Activated CD8-positive, alpha-beta memory T cell treated with anti-CD3 and anti-CD28 coated beads, Interleukin-2, amount 10 ng/mL, durations not matched to agents 7 days and 5 days (primary cell): ENCODE data around the gene ABI3BP. TPM values are rescaled to one million over a fixed set of nuclear protein-coding genes. Genes with fewer than 3 reads are reported as not detected.

Experiments
- ATAC-seq: fragments of 150-1000 bp; cut with Tn5 transposase; one replicate; pipeline ENCODE4 v1.10.0; 2021; ENCODE audit warnings: moderate library complexity
- CTCF ChIA-PET: fragments of 350-600 bp; sonication (Branson Sonifier 250); formaldehyde crosslinking; loops from one replicate; lab custom pipeline; 2021; ENCODE audit warnings: antibody characterized with exemption; lab: Charles Lee
- DNase-seq: peaks from one replicate; pipeline ENCODE4 v3.0.0-alpha.2; 2020
- H3K27ac Mint-ChIP-seq: one replicate; pipeline ENCODE4 v1.8.0; 2021; ENCODE audit warnings: mild to moderate bottlenecking, mixed read lengths
- H3K27me3 Mint-ChIP-seq: one replicate; pipeline ENCODE4 v1.8.0; 2021; ENCODE audit warnings: mixed read lengths
- H3K36me3 Mint-ChIP-seq: one replicate; pipeline ENCODE4 v1.8.0; 2021; ENCODE audit warnings: mild to moderate bottlenecking, mixed read lengths
- H3K4me1 Mint-ChIP-seq: one replicate; pipeline ENCODE4 v1.8.0; 2021; ENCODE audit warnings: mixed read lengths
- H3K4me3 Mint-ChIP-seq: one replicate; pipeline ENCODE4 v1.8.0; 2021; ENCODE audit warnings: mild to moderate bottlenecking, moderate library complexity, mixed read lengths
- H3K9me3 Mint-ChIP-seq: one replicate; pipeline ENCODE4 v1.8.0; 2022; ENCODE audit warnings: low read depth, mixed read lengths
- total RNA-seq, 2 experiments: library from RNA; stranded (reverse); gene quantifications; one replicate each; pipeline ENCODE4 v1.2.3, GENCODE V29; 2021

The ABI3BP gene
- total RNA-seq, 2 experiments from 2014 or later: 0.19 to 1.2 TPM

DNA sequence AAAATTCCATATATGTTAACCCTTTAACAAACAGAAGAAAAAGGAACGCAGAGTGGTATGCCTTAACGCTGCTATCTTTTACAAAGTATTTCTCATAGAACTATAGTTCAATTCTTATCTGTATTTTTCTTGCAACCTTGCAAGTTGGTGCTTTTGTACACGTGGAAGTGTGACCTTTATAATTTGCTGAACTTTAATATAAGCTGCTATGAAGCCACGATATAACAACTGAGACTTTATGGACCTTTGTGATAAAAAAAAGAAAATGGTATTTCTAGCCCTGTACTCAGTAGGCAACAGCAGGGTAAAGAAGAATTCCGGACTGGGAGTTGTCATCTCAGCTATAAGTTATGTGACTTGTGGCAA is 290.3 kb downstream of the ABI3BP start:
- H3K4me3 Mint-ChIP-seq: no peak overlapping the region
- H3K36me3 Mint-ChIP-seq: no peaks in the 10 kb centered on the region
- H3K27me3 Mint-ChIP-seq: peaks cover 14% of the 10 kb centered on the region
- no peaks in the 10 kb centered on the region for H3K9me3 Mint-ChIP-seq
- H3K4me1 Mint-ChIP-seq: no peaks in the 10 kb centered on the region
- CTCF ChIA-PET: no interaction called here
- H3K27ac Mint-ChIP-seq: no peak overlapping the region
- DNase-seq (no peak), ATAC-seq (no peak)

DNA sequence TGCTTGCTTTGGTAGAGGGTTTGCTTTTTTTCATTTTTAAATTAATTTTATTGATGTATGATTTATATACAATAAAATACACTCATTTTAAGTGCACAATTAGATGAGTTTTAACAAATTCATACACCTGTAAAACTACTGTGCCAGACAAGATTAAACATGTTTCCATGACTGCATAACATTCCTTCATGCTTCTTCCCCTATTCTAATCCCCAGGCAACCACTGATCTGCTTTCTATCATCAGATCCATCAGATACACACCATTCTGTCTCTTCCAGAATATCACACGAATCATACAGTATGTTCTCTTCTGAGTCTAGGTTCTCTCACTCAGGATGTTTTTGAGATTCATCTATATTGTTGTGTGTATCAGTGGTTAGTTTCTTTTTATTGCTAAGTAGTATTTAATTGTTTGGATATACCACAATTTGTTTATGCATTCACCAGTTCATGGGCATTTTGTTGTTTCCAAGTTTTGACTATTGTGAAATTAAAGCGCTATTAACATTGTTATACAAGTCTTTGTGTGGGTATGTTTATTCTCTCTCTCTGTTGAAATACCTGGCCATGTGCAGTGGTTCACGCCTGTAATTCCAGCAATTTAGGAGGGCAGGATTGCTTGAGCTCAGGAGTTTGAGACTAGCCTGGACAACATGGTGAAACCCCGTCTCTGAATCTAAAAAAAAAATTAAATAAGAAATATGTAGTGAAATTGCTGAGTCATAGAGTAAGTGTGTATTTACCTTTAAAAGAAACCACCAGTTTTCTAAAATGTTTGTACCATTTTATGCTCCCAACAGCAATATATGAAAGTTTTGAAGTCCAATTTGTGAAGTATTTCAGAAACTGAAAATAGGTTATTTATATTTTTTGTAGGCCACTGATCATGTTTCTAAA is 290.9 kb downstream of the ABI3BP start:
- ATAC-seq (no peak), DNase-seq (no peak)
- Mint-ChIP-seq H3K4me3 (no peak overlapping the region), H3K4me1 (no peaks in the 10 kb centered on the region), H3K27ac (no peak overlapping the region), H3K36me3 (no peaks in the 10 kb centered on the region), H3K9me3 (no peaks in the 10 kb centered on the region), H3K27me3 (peaks cover 15% of the 10 kb centered on the region)
- CTCF ChIA-PET: no interaction called here

DNA sequence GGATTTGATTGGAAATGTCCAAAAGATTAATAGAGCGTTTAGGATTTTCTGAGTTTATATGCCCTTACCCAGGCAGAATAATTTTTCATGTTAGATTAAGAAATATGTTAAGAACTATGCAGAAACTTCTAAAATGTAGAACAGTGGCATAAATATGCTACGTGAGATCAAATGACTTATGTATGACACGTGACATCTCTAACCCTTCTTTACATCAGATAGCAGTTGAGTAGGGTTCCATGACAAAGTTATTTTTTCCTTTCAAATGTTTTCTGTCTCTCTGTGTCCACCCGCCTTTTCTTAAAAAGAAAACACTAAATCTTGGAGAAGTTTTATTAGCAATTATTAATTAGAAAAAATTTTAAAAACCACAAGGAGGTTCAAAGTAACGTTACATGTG is 292.5 kb downstream of the ABI3BP start:
- CTCF ChIA-PET: no interaction called here
- no peaks in the 10 kb centered on the region for H3K36me3 Mint-ChIP-seq
- no peak for DNase-seq
- no peak for ATAC-seq
- H3K4me3 Mint-ChIP-seq: no peak overlapping the region
- H3K4me1 Mint-ChIP-seq: no peaks in the 10 kb centered on the region
- no peaks in the 10 kb centered on the region for H3K9me3 Mint-ChIP-seq
- H3K27me3 Mint-ChIP-seq: peaks cover 19% of the 10 kb centered on the region
- H3K27ac Mint-ChIP-seq: no peak overlapping the region
